ENCODE data around the gene ZNF276.
A peak's percentile ranks its signal among the peaks of the same experiment; 100 is the strongest.

ZNF276 gene

DNA sequence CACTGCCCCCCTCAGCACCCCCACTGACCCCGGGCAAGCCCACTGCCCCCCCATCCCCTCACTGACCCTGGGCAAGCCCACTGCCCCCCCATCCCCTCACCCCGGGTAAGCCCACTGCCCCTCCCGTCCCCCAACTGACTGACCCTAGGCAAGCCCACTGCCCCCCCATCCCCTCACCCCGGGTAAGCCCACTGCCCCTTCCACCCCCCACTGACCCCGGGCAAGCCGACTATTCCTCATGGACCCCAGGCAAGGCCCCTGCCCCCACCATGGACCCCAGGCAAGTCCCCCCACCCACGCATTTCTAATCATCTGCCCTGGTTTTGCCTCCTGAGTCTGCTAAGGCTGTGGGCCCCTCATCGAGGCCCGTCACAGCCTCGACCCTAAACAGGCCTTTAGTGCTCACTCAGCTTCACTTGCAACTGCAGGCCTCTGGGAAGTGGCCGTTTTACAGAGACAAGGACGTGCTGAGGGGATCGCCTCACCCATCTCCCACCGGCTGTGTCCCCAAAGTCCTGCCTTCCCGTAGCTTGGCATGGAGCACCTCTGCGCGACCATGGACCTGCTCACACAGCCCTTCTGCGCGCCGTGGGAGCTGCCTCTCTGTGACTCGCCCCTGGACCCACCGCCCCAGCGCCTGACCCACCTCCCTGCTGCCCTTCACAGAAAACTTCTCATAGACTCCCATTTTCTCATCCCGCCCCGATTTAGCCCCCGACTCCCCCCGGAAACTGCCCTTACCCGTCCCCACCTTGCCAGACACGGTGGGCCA is 4.2 kb upstream of the ZNF276 start:
- DNase-seq, result no peak

DNA sequence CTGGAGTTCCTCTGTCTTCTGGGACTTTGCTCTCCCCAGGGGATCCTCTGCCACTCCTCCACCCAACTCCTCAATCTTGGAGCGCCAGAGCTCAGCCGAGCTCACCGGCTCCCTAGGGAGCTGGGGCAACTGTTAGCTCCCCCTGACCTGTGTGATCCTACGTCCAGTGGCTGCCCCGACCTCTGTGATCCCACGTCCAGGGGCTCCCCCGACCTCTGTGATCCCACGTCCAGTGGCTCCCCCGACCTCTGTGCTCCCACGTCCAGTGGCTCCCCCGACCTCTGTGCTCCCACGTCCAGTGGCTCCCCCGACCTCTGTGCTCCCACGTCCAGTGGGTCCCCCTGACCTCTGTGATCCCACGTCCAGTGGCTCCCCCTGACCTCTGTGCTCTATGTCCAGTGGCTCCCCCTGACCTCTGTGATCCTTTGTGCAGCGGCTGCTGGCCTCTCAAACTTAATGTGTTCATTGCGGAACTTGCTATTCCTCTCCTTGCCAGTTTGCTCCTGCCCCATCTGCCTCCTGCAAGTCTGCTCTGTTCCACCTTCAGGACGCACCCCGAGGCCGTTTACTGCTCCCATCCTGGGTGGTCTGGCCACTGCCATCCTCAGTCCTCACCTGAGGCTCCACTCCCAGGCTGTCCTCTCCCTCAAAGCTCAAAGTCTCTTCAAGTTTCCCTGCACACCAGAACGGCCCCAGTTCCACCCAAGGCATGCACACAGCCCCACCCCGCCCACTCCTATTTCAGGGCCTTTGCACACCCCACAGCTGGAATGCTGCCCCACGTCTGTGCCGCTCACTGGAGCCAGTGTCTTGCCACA is 3.4 kb upstream of the ZNF276 start:
- DNase-seq, result no peak

DNA sequence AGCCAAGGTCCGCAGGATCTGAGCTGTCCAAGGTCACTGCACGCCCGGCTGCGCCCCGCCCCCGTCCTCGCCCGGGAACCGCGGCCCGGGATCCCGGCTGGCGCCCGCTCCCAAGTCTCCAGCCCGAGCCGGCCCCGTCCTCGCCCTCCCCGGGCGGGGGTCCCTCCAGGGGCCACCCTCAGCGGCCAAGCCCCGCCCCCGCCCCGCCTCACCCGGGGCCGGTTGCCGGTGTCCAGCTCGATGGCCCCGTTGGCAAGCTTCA is 855 bp upstream of the ZNF276 start:
- peak; percentile 78 for DNase-seq

- DNase-seq, result peak; percentile 77
Measured at GRCh38 chr16:89721546-89722391, 432 bp downstream of the ZNF276 start.

DNA sequence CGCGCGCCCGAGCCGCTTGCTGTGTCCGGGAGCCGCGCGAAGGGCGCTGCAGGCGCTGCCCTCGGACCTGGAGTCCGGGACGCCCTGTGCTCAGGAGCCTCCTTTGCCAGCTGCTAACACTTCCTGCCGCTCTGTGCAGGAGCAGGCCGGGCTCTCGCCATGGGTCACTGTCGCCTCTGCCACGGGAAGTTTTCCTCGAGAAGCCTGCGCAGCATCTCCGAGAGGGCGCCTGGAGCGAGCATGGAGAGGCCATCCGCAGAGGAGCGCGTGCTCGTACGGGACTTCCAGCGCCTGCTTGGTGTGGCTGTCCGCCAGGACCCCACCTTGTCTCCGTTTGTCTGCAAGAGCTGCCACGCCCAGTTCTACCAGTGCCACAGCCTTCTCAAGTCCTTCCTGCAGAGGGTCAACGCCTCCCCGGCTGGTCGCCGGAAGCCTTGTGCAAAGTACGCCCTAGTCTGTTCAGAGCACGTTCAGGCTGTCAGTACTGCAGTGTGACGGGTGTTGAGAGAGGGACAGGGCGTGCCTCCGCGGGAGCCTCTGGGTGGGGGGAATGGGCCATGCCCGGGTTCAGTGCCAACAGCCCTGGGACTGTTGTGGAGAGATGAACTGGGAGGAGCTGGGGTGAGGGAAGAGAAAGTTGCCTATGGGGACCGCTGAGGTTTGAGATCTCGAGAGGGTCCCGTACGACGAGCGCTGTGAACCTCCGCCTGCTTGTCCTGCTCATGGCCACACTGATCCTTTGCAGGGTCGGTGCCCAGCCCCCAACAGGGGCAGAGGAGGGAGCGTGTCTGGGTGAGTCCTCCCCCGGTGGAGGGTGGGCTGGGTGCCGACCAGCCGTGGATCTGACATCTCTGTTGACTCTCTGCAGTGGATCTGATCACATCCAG is 1.3 kb downstream of the ZNF276 start:
- DNase-seq, result no peak

DNA sequence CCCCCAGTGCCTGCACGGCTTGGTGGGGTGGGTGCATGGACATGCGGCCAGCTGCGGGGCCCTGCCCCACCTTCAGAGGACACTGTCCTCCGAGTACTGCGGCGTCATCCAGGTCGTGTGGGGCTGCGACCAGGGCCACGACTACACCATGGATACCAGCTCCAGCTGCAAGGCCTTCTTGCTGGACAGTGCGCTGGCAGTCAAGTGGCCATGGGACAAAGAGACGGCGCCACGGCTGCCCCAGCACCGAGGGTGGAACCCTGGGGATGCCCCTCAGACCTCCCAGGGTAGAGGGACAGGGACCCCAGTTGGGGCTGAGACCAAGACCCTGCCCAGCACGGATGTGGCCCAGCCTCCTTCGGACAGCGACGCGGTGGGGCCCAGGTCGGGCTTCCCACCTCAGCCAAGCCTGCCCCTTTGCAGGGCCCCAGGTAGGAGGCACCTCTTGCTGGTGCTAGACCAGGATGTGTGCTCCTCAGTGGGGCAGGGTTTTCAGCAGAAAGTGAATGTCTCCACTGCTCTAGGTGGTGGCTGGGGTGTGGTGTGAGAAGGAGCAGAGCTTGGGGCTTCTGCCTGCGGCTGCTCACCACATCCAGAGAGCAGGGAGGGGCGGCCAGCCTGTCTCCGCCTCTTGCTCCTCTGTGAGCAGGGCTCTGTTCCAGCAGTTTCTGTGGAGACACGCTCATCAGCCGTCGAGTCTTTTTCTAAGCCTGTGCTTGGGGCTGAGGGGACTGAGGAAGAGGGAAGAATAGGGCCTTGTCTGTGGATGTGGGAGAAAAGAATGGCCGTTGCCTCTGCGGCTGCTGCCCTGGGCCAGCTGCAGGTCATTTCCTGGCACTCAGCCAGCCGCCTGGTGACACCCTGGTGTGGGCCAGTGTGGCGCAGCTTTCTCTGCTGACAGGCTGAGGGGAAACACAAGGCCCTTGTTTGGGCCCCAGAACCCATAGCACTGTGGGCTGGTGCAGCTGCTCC is 2.2 kb downstream of the ZNF276 start:
- DNase-seq, result no peak

DNA sequence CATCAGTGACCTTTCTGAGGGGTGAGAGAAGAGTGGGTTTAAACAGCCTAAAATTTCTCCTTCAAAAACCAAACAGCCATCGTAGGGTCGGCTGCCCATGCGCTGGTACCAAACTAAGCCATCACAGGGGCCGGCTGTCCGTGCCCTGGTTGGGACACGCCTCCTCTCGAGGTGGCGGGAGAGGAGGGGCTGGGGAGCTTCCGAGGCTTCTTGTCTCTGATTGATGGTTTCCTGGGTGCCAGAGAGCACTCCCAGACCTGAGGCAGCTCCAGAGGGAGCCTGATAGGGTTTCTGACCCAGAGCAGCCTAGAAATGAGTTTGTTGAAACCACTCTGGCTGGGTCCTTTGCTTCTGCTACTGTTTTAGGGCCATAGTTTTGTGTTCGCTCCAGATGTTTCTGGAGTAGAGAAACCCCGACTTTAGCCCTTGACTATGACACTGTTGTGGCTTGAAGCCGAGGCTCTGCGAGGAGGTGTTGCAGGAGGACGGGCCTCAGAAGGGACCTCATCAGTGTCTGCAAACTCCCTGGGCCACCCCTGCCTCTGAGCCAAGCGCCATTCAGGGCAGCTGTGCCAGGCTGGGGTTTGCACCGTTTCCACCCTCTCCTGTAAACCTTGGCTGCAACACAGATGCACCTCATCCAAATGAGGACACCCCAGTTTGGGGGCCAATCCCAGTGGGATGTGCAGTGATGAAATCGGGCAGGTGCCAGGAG is 6.2 kb downstream of the ZNF276 start:
- no peak for DNase-seq

DNA sequence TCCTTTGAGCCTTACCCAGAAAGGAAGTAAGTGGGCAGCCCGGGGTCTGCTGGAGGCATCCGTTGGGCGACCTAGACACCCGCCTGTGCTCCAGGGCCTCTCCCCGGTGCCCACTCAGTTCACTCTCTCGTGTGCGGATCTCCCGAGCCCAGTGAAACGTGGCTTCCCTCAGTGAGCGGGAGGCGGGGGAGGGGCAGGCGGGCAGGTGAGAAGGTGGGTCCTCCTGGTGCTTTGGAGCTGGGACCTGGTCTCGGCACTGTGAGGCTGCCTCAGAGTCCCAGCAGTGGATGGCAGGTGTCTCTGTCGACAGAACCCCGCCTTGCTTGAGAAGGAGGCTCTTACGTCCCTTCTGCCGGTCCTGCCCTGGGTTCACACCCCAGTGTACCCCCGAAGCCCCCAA is 8.0 kb downstream of the ZNF276 start:
- no peak for DNase-seq

- DNase-seq, result no peak
Measured at GRCh38 chr16:89729863-89730593, 8.7 kb downstream of the ZNF276 start.

- DNase-seq, result no peak
Measured at GRCh38 chr16:89730610-89731234, 9.4 kb downstream of the ZNF276 start.

DNA sequence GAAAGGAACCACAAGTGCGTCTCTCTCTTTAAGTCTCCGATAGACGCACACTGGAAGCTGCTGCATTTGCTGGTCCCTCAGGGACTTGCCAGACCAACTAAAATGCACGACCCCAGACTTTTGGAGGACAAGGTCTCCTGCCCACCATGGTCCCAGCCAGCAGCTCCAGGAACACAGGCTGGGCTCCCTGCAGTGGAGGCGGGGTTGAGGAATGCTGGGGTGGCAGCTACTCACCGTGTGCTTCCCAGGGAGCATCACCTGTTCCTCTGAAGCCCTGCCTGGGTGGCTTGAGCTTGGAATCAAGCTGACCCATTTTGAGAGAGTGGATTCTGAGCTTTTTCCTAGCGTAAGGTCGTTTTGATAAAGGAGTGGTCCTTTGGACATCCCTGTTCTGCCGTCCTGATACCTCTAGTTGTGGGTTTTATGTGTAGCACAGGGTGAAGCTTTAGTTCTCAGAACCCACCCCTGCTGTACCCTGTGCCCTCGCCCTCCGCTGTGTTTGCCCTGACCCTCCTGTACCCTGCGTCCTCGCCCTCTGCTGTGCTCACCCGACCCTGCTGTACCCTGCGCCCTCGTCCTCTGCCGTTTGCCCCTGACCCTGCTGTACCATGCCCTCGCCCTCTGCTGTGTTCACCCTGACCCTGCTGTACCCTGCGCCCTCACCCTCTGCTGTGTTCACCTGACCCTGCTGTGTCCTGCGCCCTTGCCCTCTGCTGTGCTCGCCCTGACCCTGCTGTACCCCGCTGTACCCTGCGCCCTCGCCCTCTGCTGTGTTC is 11.0 kb downstream of the ZNF276 start:
- no peak for DNase-seq

DNA sequence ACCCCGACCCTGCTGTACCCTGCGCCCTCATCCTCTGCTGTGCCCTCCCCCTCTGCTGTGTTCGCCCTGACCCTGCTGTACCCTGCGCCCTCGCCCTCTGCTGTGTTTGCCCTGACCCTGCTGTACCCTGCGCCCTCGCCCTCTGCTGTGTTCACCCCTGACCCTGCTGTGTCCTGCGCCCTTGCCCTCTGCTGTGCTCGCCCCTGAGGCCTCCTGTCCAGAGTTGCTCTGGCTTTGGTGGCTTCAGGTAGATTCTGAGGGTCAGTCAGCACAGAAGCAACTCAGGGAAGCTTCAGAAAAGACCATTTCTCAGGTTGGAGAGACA is 11.5 kb downstream of the ZNF276 start:
- DNase-seq, result no peak

GRCh38 chr16:89733322-89733721 is 12.0 kb downstream of the ZNF276 start:
- no peak for DNase-seq

DNA sequence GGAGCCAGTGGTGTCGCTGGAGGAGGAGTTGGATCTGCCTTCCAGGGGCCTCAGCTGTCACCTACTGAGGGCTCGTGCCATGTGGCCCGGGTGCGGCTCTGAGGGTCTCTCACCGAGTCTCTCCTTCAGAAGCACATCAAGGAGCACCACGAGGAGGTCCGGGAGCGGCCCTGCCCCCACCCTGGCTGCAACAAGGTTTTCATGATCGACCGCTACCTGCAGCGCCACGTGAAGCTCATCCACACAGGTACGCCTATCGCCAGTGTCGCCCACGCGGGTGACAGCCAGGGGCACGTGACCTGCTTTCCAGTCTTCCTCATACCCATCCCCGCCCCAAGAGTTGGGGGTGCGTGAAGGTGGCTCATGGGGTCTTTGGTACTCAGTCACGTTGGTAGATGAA is 12.5 kb downstream of the ZNF276 start:
- DNase-seq, result no peak

- DNase-seq, result no peak
Measured at GRCh38 chr16:89736554-89736953, 15.2 kb downstream of the ZNF276 start.

DNA sequence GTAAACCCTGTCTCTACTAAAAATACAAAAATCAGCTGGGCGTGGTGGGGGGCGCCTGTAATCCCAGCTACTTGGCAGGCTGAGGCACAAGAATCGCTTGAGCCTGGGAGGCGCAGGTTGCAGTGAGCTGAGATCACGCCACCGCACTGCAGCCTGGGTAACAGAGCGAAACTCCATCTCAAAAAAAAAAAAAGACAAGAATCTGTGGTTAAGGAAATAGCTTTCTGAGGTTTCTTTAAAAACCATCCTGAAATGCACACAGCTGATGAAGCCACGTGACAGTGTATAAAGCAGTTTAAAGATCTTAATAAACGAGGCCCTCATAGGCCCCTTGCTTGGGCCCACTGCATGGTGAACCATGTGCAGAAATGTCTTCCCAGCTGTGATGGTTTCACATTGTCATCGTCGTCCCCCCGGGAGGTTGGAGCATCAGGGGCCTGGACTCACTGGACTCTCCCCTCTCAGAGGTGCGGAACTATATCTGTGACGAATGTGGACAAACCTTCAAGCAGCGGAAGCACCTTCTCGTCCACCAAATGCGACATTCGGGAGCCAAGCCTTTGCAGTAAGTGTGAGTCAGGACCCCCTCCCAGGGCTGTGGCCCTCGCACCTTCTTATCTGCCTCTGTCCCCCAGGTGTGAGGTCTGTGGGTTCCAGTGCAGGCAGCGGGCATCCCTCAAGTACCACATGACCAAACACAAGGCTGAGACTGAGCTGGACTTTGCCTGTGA is 16.2 kb downstream of the ZNF276 start:
- no peak for DNase-seq

GRCh38 chr16:89738072-89738377 is 16.7 kb downstream of the ZNF276 start:
- DNase-seq, result peak; percentile 44
